Activated T-helper 2 cell treated with anti-CD3 and anti-CD28 coated beads, Interferon-gamma antibody, Interleukin-2, Interleukin-4, amounts not matched to agents 10 μg/mL and 5 μg/mL and 100 μg/mL, durations not matched to agents 14 hours and 24 hours and 36 hours (primary cell): ENCODE measurements around the gene HOOK1. TPM values are rescaled to one million over a fixed set of nuclear protein-coding genes. Genes with fewer than 3 reads are reported as not detected.
A peak's percentile ranks its signal among the peaks of the same experiment; 100 is the strongest.

ENCODE experiments used
- DNase-seq: peaks from one replicate; pipeline ENCODE4 v3.0.0; 2021; ENCODE audit warnings: low spot score
- H3K27ac Mint-ChIP-seq: one replicate; pipeline ENCODE4 v1.8.0; 2021; ENCODE audit warnings: mixed read lengths
- H3K27me3 Mint-ChIP-seq: one replicate; pipeline ENCODE4 v1.8.0; 2021; ENCODE audit warnings: low read depth, mixed read lengths
- H3K36me3 Mint-ChIP-seq: one replicate; pipeline ENCODE4 v1.8.0; 2021; ENCODE audit warnings: low read depth, mixed read lengths
- H3K4me1 Mint-ChIP-seq: one replicate; pipeline ENCODE4 v1.8.0; 2021; ENCODE audit warnings: low read depth, mixed read lengths
- H3K4me3 Mint-ChIP-seq: one replicate; pipeline ENCODE4 v1.8.0; 2021; ENCODE audit warnings: low read depth, mild to moderate bottlenecking, moderate library complexity, mixed read lengths
- H3K9me3 Mint-ChIP-seq: one replicate; pipeline ENCODE4 v1.8.0; 2021; ENCODE audit warnings: mixed read lengths
- intact Hi-C: fragments of 100-400 bp; cut with micrococcal nuclease; formaldehyde crosslinking; loops from one replicate; pipeline ENCODE4 v1.15.1; 2023
- total RNA-seq: library from RNA; stranded (reverse); gene quantifications from 2 replicates; pipeline ENCODE4 v1.2.3, GENCODE V29; 2022

HOOK1 gene
- total RNA-seq = 0.90 and 1.4 TPM in 2 replicates

DNA sequence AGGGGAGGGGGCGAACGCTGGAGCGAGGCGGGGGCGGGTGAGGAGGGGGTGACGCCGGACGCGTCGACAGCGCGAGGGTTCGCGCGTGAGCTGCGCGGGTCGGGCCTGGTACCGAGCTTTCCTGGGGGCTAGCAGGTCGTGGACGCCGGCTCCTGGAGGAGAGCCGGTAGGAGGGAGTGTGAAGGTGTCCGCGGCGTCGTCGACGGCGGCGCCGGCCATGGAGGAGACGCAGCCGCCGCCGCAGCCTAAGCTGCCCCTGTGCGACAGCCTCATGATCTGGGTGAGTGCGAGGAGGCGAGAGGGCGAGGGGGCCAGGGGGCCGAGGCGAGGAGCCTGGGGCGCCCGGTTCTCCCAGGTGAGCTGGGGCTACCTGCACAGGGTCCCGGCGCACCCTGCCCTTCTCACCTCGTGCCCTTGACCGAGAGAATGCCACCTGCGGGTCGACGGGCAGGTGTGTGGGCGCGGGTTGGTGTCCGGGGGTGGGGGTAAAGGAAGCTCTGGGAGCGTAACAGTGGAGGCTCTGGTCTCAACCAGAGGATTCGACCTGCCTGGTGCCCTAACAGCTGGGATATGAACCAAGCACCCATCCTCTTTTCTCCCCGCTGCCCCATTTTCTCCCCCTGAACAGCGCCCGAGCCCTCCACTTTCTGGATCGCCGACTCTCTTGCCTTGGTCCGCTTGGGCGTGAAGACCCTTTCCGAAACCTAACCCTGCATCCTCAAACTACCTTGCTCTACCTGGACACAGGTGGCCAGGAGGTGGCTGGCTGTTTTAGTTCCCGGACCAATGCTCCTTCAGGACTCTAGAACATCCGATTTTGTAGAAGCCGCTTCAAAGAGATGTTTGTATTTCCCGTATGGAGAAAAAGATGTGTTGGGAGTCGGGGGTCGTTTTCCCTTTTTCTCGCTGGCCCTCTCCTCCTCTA lies at the start of gene HOOK1:
TSS of gene HOOK1 (plus strand) at position 49 of the 925 bp plus-strand sequence. CDS start at position 218, 169 bp downstream.
- H3K9me3 Mint-ChIP-seq = no peaks in the 10 kb centered on the region
- H3K36me3 Mint-ChIP-seq = no peaks in the 10 kb centered on the region
- H3K27me3 Mint-ChIP-seq = peaks cover 10% of the 10 kb centered on the region
- intact Hi-C loops = no loop called here
- H3K27ac Mint-ChIP-seq = no peak within 1 kb of the TSS
- no peak for DNase-seq
- H3K4me1 Mint-ChIP-seq = peaks cover 3% of the 10 kb centered on the region
- peak within 1 kb of the TSS; percentile 81 for H3K4me3 Mint-ChIP-seq

DNA sequence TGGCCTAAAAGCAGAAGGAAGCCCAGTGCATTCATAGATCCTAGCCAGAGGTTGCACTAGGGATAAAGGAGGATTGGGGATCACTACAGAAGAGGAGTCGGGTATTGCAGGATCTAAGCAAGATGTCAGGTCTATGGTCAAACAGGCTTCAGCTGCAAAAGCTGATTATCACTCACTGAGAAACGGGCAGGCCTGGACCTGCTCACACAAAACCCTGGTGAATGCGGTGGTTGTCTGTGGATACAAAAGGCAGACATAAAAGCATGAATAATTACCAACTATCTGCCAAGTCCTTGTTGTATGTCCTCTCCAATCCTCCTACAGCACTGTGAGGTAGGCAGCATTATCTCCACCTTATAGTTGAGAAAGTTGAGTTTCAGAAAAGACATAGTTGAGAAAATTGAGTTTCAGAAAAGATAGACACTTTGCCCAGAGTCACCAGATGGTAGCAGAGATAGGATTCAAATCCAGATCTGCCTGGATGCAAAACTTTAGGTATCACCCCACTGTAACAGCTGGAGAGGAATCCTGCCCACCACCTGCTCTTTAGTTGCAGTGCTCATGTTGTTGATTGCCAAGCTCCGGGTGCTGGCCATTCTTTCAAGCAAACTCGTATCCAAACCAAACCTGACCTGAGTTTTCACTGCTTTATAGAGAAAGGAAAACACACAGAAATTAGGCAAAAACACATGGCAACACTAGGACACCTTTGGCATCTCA lies 49.6 kb upstream of the HOOK1 start:
- no peak for DNase-seq
- Mint-ChIP-seq H3K4me1 (peaks cover 10% of the 10 kb centered on the region), H3K9me3 (no peaks in the 10 kb centered on the region), H3K4me3 (no peak overlapping the region), H3K36me3 (no peaks in the 10 kb centered on the region), H3K27ac (no peak overlapping the region), H3K27me3 (no peaks in the 10 kb centered on the region)
- intact Hi-C loops = no loop called here

DNA sequence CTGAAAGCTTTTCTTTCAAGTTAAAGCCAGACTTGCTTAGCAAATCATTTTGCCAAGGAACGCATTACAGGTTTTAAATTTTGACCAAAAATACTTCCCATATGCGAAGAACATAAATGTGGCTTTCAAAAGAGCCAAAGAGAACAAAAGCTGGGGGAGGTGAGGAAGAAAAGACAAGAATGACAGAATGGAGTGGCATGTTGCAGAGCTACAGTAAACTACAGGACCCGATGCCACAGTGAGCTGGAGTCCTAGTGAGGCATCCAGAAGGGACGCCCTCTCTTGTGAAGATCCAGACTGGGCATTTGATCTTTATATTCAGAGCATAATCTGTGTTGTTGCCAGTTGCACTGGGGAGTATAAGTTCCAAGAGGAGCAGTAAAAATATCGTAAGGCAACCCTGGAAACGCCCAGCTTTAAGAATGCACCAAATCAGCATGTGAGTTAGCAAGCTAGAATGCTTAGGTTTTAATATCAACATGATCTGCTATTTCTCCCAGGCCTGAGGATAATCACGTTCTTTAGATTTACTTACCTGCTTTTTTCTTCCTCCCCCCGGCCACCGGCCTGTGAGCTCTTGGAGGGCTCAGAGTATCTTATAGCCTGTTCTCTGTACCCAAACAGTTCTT lies 48.4 kb upstream of the HOOK1 start:
- no peaks in the 10 kb centered on the region for H3K36me3 Mint-ChIP-seq
- H3K27me3 Mint-ChIP-seq = no peaks in the 10 kb centered on the region
- DNase-seq = no peak
- no peaks in the 10 kb centered on the region for H3K9me3 Mint-ChIP-seq
- H3K4me1 Mint-ChIP-seq = peaks cover 10% of the 10 kb centered on the region
- no peak overlapping the region for H3K27ac Mint-ChIP-seq
- intact Hi-C loops = no loop called here
- no peak overlapping the region for H3K4me3 Mint-ChIP-seq

DNA sequence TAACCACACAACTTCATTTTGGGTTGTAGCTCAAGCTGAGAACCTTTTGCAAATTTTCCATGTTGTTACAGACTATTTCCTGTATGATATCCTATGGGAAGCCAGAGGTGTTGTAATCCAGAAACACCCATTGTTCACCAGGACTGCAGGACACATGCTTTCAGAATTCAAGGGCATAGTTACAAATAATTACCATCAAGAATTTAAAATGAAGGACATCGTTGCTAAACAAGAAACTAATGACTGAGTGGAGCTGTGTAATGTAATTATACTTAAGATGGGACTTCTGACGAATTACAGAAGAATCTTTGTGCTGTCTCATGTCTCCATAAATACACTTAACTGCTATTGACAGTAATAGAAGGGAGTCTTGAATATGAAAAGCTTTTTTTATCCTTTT lies 47.6 kb upstream of the HOOK1 start:
- no peak for DNase-seq
- intact Hi-C loops = no loop called here
- no peaks in the 10 kb centered on the region for H3K36me3 Mint-ChIP-seq
- H3K27me3 Mint-ChIP-seq = peaks cover 2% of the 10 kb centered on the region
- H3K4me3 Mint-ChIP-seq = no peak overlapping the region
- H3K27ac Mint-ChIP-seq = no peak overlapping the region
- peaks cover 10% of the 10 kb centered on the region for H3K4me1 Mint-ChIP-seq
- no peaks in the 10 kb centered on the region for H3K9me3 Mint-ChIP-seq

DNA sequence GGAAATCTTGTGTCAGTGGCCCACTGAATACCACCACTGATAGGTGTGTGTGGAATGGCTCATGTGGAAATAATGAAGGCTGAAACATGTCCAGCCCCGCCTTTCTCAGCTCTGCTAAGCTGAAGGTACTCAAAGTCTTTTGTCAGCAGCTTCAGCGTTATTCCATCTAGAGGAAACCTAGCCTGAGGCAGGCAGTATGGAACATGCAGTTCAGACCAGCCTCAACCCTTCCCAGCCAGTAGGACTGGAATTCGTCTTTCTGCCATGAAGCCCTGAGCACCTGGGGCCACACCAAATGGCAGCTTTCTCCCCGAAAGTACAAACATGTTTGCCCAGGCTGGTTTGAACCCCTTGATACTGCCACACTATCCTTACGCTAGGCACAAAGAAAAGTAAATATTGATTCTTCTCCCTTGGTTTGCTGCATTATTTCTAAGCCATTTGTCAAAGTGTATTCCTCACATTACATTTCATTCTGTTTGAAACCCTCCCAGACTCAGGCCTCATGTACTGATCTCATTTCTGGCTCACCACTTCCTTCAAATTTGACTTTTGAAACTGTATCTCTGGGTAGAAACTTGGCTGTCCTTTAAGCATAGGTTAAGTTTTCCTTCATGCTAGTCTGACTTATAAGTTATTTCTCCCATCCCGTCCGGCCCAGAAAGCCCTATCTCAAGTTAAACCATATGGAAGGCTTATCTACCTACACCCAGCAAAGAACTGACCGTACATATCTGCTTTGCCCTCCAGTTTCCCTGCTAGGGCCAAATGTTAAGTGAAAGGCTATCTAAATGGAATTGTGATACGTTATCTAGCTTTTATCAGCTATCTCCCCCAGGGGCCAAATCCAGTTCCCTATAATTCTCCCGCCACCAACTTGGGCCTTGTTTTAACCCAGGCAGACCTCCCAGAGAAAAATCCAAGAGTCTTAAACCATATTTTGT lies 45.7 kb upstream of the HOOK1 start:
- intact Hi-C loops = no loop called here
- Mint-ChIP-seq H3K4me1 (peaks cover 10% of the 10 kb centered on the region), H3K4me3 (no peak overlapping the region), H3K36me3 (no peaks in the 10 kb centered on the region), H3K27me3 (peaks cover 2% of the 10 kb centered on the region), H3K9me3 (no peaks in the 10 kb centered on the region), H3K27ac (no peak overlapping the region)
- DNase-seq = no peak

DNA sequence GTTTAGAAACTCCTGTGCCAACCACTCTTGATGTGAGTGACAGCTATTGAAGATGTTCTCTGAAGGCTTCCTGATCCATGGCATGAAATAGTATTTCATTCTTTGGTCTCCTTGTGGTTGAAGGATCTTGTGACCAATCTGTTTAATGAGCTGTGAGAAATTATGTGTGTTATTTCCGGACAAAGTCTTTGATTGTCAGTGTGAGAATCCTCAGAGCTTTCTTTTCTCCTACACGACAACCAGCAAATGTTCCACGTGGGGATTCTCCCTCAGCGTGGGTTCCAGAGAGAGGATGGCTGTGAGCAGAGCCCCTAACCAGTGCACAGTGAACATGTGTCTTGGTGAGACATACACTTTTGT lies 45.0 kb upstream of the HOOK1 start:
- Mint-ChIP-seq H3K27ac (no peak overlapping the region), H3K4me1 (peaks cover 10% of the 10 kb centered on the region), H3K9me3 (no peaks in the 10 kb centered on the region), H3K36me3 (no peaks in the 10 kb centered on the region), H3K27me3 (peaks cover 2% of the 10 kb centered on the region), H3K4me3 (no peak overlapping the region)
- no peak for DNase-seq
- intact Hi-C loops = no loop called here

DNA sequence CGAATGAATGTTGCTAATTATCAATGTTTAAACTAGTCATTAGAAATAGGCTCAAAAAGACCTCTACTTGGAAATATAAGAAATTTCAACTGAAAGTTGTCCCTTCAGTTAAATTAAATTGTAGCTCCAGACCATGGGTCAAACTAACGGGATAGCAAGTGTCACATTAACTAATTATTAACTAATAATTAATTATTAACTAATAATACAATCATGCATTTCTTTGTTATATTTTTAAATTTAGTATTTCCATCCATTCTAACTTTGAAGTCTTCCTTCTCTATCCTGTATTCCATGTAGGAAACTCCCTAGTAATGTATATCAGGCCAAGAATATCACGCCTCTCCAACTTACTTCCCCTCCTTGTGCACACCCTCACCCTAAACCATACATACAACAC lies 43.4 kb upstream of the HOOK1 start:
- H3K27me3 Mint-ChIP-seq = peaks cover 4% of the 10 kb centered on the region

DNA sequence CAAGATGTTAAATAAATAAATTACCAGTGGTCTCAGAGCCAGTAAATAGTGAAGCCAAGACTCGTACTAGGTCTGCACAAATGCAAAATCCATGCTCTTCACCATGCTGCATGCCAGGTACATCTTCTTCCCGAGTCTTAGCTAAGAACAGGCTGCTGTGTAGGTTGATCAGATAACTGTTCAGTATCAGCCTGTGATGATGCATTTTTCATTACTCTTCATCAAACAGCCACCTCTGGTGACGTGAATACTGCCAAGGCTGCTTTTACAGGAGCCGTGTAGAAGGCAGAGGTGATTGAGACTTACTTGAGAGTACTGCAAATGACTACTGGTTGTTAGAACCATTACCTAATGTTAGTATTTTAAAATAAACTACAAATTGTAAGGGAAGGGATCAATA lies 39.3 kb upstream of the HOOK1 start:
- intact Hi-C loops = no loop called here
- Mint-ChIP-seq H3K4me3 (no peak overlapping the region), H3K9me3 (no peaks in the 10 kb centered on the region), H3K27ac (no peak overlapping the region), H3K27me3 (peaks cover 4% of the 10 kb centered on the region), H3K36me3 (no peaks in the 10 kb centered on the region), H3K4me1 (no peaks in the 10 kb centered on the region)
- DNase-seq = no peak

More for the DNA sequence above, 43.4 kb upstream of the HOOK1 start:
- peaks cover 10% of the 10 kb centered on the region for H3K4me1 Mint-ChIP-seq
- H3K4me3 Mint-ChIP-seq = no peak overlapping the region
- no peaks in the 10 kb centered on the region for H3K36me3 Mint-ChIP-seq
- DNase-seq = no peak
- H3K9me3 Mint-ChIP-seq = no peaks in the 10 kb centered on the region
- intact Hi-C loops = no loop called here
- no peak overlapping the region for H3K27ac Mint-ChIP-seq

DNA sequence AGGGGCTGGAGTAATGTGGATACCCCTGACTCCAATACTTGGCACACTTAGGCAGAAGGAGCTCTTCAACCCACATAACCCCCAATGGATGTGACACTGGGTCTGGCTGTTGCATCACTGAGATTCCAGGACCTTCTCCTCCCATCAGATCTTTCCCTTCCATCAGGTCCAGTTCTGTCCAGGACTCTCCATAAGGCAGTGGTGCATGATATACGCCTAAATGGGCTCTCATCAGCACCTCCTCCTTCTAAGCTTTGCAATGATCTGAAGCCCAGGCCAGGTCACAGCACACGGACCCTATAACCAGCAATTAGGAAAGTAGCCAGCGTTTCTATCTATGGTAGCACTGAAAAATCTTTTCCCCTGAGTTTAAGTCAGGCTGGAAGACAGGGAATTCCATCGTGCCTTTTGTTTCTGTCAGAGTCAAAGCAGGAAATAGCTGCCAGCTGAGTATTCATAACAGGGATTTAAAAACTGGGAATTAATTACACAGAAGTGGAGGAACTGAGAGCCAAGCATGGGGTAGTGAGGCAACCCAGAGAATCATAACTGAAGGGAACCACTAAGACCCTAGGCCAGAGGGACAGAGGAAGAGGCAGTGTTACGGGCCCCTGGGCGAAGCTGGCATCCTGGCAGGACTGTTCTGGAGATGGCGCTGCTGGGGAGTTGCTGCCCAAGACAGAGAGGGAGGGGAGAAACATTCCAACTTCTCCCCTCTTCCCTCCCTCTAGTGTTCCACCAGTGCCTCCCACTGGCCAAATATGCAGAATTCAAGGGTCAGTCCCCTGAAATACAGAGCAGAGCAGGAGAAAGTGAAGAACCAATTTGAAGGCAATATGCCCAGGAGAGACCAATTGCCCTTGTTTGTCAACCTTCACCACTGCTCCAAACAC lies 37.5 kb upstream of the HOOK1 start:
- DNase-seq = no peak
- Mint-ChIP-seq H3K9me3 (no peaks in the 10 kb centered on the region), H3K4me1 (no peaks in the 10 kb centered on the region), H3K27me3 (peaks cover 2% of the 10 kb centered on the region), H3K36me3 (no peaks in the 10 kb centered on the region), H3K4me3 (no peak overlapping the region), H3K27ac (no peak overlapping the region)
- intact Hi-C loops = no loop called here

DNA sequence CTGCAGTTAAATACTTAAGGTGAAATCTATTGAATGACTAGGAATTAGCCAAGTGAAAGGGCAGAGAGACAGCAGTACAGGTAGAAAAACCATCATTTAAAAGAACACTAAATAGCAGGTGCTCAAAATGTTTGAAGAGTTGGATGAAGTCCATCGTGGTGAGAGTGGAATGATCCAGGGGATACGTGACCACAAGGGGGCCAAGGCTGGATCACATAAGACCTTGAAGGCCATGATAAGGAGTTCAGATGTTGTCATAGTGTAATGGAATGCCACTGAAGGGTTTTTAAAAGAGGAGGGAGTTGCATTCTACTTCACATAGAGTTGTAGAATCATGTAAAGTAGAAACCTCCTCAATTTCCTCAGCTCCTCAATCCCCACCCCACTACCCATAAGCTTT lies 34.8 kb upstream of the HOOK1 start:
- Mint-ChIP-seq H3K36me3 (no peaks in the 10 kb centered on the region), H3K27ac (no peak overlapping the region), H3K9me3 (no peaks in the 10 kb centered on the region), H3K27me3 (peaks cover 5% of the 10 kb centered on the region), H3K4me1 (no peaks in the 10 kb centered on the region), H3K4me3 (no peak overlapping the region)
- intact Hi-C loops = no loop called here
- no peak for DNase-seq

DNA sequence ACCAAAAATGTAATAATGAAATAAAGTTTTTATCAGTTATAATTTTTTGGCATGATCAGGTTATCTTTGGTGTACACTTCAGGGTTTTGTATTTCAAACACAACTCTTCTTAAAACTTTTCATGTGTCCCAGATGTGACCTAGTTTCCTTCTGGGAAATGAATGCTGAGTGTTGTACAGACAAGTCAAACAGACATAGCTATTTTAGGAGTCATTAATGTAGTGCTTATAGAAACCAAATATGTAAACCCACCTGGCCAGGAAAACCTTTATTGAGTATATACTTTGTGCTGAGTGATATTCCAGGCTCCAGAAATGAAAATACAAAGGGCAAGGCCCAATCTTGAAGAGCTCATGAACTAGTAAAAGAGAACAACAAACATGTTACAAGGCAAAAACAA lies 25.9 kb upstream of the HOOK1 start:
- intact Hi-C loops = no loop called here
- Mint-ChIP-seq H3K4me3 (no peak overlapping the region), H3K9me3 (peaks cover 15% of the 10 kb centered on the region), H3K4me1 (no peaks in the 10 kb centered on the region), H3K27ac (no peak overlapping the region), H3K27me3 (peaks cover 2% of the 10 kb centered on the region), H3K36me3 (no peaks in the 10 kb centered on the region)
- DNase-seq = no peak
